HepG2 (cell line): ENCODE results near the gene SBK3.

Experiments used
- ELF1 ChIP-seq: sonication (generic); formaldehyde crosslinking; IDR thresholded peaks from 2 replicates; pipeline ENCODE4 v1.4.0; 2020; ENCODE audit warnings: missing genetic modification reagents
- PHF21A ChIP-seq: sonication (generic); formaldehyde crosslinking; IDR thresholded peaks from 2 replicates; pipeline ENCODE4 v1.5.0; 2020; ENCODE audit warnings: mild to moderate bottlenecking, missing genetic modification reagents
- ZBTB4 ChIP-seq: sonication (generic); formaldehyde crosslinking; IDR thresholded peaks from 2 replicates; pipeline ENCODE4 v1.4.0; 2020; ENCODE audit warnings: missing genetic modification reagents, mild to moderate bottlenecking, borderline replicate concordance

- no peak for TF ChIP-seq ELF1 (CRISPR knock-in tag)
- TF ChIP-seq ZBTB4 (CRISPR knock-in tag), result no peak
- TF ChIP-seq PHF21A (CRISPR knock-in tag), result no peak
Measured at GRCh38 chr19:55502197-55502952, 43.0 kb downstream of the SBK3 start.
